NK-92 (cell line): Measurements from ENCODE around the gene SPATA6.
"Not testable (repeated sequence)": the region's sequence is repeated elsewhere in the genome, so short reads cannot be mapped to it uniquely, and the experiment has no call there.

Experiments
- DNase-seq: peaks from one replicate; lab custom pipeline; 2025; ENCODE audit not compliant: unreplicated experiment; lab: John Stamatoyannopoulos, UW

SPATA6 gene

GRCh38 chr1:48462716-48463302, 9.2 kb downstream of the SPATA6 start:
- no peak for DNase-seq

GRCh38 chr1:48450505-48450904, 21.5 kb downstream of the SPATA6 start:
- DNase-seq = no peak

GRCh38 chr1:48448932-48449331, 23.1 kb downstream of the SPATA6 start:
- DNase-seq = no peak

- DNase-seq = not testable (repeated sequence)
Measured at GRCh38 chr1:48444186-48444585, 27.8 kb downstream of the SPATA6 start.

- no peak for DNase-seq
Measured at GRCh38 chr1:48442864-48443619, 29.0 kb downstream of the SPATA6 start.

GRCh38 chr1:48440786-48441185, 31.2 kb downstream of the SPATA6 start:
- DNase-seq = not testable (repeated sequence)

- no peak for DNase-seq
Measured at GRCh38 chr1:48439380-48439779, 32.6 kb downstream of the SPATA6 start.

GRCh38 chr1:48437379-48437778, 34.6 kb downstream of the SPATA6 start:
- DNase-seq = not testable (repeated sequence)

- not testable (repeated sequence) for DNase-seq
Measured at GRCh38 chr1:48435312-48436002, 36.5 kb downstream of the SPATA6 start.

GRCh38 chr1:48430832-48431231, 41.2 kb downstream of the SPATA6 start:
- no peak for DNase-seq

- DNase-seq = no peak
Measured at GRCh38 chr1:48422009-48422408, 50.0 kb downstream of the SPATA6 start.

GRCh38 chr1:48418742-48419141, 53.3 kb downstream of the SPATA6 start:
- no peak for DNase-seq

- DNase-seq = no peak
Measured at GRCh38 chr1:48415050-48415449, 57.0 kb downstream of the SPATA6 start.

GRCh38 chr1:48414264-48414663, 57.7 kb downstream of the SPATA6 start:
- DNase-seq = no peak

- no peak for DNase-seq
Measured at GRCh38 chr1:48405940-48406339, 66.1 kb downstream of the SPATA6 start.

GRCh38 chr1:48405400-48405799, 66.6 kb downstream of the SPATA6 start:
- no peak for DNase-seq

- DNase-seq = no peak
Measured at GRCh38 chr1:48402599-48402998, 69.4 kb downstream of the SPATA6 start.

GRCh38 chr1:48396208-48396607, 75.8 kb downstream of the SPATA6 start:
- no peak for DNase-seq

GRCh38 chr1:48391926-48392325, 80.1 kb downstream of the SPATA6 start:
- DNase-seq = no peak

GRCh38 chr1:48387409-48387808, 84.6 kb downstream of the SPATA6 start:
- DNase-seq = no peak

- no peak for DNase-seq
Measured at GRCh38 chr1:48374785-48375184, 97.2 kb downstream of the SPATA6 start.

- no peak for DNase-seq
Measured at GRCh38 chr1:48371598-48371997, 100.4 kb downstream of the SPATA6 start.
